Liver (tissue), 3 donors: ENCODE results near the gene AMPD1.

Experiments used
- CTCF ChIP-seq: fragments of 150-350 bp; IDR thresholded peaks from 2 replicates; pipeline ENCODE4 v1.5.1; 2017; ENCODE audit warnings: improper control_type of control experiment, low read depth, low read length; ENCODE audit not compliant: missing input control
- EGR1 ChIP-seq, 2 donors: IDR thresholded peaks; 2 replicates each; pipeline ENCODE4 v1.6.1; 2016 to 2018; ENCODE audit warnings: antibody characterized with exemption in 2 of 2, low read depth in 2 of 2
- FOXA1 ChIP-seq: IDR thresholded peaks from 2 replicates; pipeline ENCODE4 v1.6.1; 2016; ENCODE audit warnings: antibody characterized with exemption
- GABPA ChIP-seq, 2 donors: IDR thresholded peaks in 1 of 2; conservative IDR thresholded peaks in 1 of 2; 2 replicates each; pipeline ENCODE4 v1.6.1; 2016; ENCODE audit warnings: antibody characterized with exemption in 2 of 2, mild to moderate bottlenecking in 1 of 2, moderate library complexity in 1 of 2
- JUND ChIP-seq, 2 donors: IDR thresholded peaks; 2 replicates each; pipeline ENCODE4 v1.6.1; 2016; ENCODE audit warnings: antibody characterized with exemption in 2 of 2
- MAX ChIP-seq: IDR thresholded peaks from 2 replicates; pipeline ENCODE4 v1.6.1; 2016; ENCODE audit warnings: antibody characterized with exemption
- REST ChIP-seq: IDR thresholded peaks from 2 replicates; pipeline ENCODE4 v1.6.1; 2016; ENCODE audit warnings: antibody characterized with exemption, mild to moderate bottlenecking
- RXRA ChIP-seq, 2 donors: IDR thresholded peaks; 2 replicates each; pipeline ENCODE4 v1.6.1; 2017 to 2018; ENCODE audit warnings: antibody characterized with exemption in 2 of 2, mild to moderate bottlenecking in 1 of 2
- SP1 ChIP-seq: IDR thresholded peaks from 2 replicates; pipeline ENCODE4 v1.6.1; 2018; ENCODE audit warnings: antibody characterized with exemption, mild to moderate bottlenecking
- TAF1 ChIP-seq: conservative IDR thresholded peaks from 2 replicates; pipeline ENCODE4 v1.6.1; 2016; ENCODE audit warnings: antibody characterized with exemption, mild to moderate bottlenecking
- YY1 ChIP-seq: IDR thresholded peaks from 2 replicates; pipeline ENCODE4 v1.6.1; 2016; ENCODE audit warnings: antibody characterized with exemption, mild to moderate bottlenecking
- ZBTB33 ChIP-seq: IDR thresholded peaks from 2 replicates; pipeline ENCODE4 v1.6.1; 2016; ENCODE audit warnings: antibody characterized with exemption
- donor health status: healthy.
- donor health status: healthy.

GRCh38 chr1:114660238-114660637 lies 35.1 kb downstream of the AMPD1 start:
- TF ChIP-seq CTCF (no peak), MAX (no peak), RXRA (IDR thresholded peaks at IDR 0.05) (no peak), TAF1 (no peak), REST (no peak), ZBTB33 (no peak), SP1 (no peak), EGR1 (IDR thresholded peaks at IDR 0.05; ENCODE audit: low read depth in 2 of 2) (no peak), FOXA1 (no peak), GABPA (IDR thresholded peaks at IDR 0.05 in 1 of 2, conservative IDR thresholded peaks at IDR 0.05 in 1 of 2) (no peak), JUND (IDR thresholded peaks at IDR 0.05) (no peak), YY1 (no peak)
